HepG2 (cell line): ENCODE data around the gene CD7. TPM values are rescaled to one million over a fixed set of nuclear protein-coding genes. Genes with fewer than 3 reads are reported as not detected.

Experiments used
- DR1 ChIP-seq: sonication (generic); formaldehyde crosslinking; IDR thresholded peaks from 2 replicates; pipeline ENCODE4 v1.8.0; 2021; ENCODE audit warnings: mild to moderate bottlenecking, missing genetic modification reagents, inconsistent platforms
- FOSL1 ChIP-seq: sonication (generic); formaldehyde crosslinking; IDR thresholded peaks from 2 replicates; pipeline ENCODE4 v1.9.0; 2021; ENCODE audit warnings: missing genetic modification reagents, borderline replicate concordance
- IRF2 ChIP-seq: IDR thresholded peaks from 2 replicates; pipeline ENCODE4 v1.6.1; 2018; ENCODE audit warnings: missing genetic modification reagents, missing compliant biosample characterization
- MAFF ChIP-seq: IDR thresholded peaks from 2 replicates; pipeline ENCODE4 v1.6.1; 2011; ENCODE audit warnings: low read depth, low read length, improper control_type of control experiment
- NFIB ChIP-seq: sonication (generic); formaldehyde crosslinking; IDR thresholded peaks from 2 replicates; pipeline ENCODE4 v1.9.0; 2021; ENCODE audit warnings: missing genetic modification reagents, mild to moderate bottlenecking, borderline replicate concordance
- ZNF24 ChIP-seq: fragments of 450-650 bp; IDR thresholded peaks from 2 replicates; pipeline ENCODE4 v1.6.1; 2017; ENCODE audit warnings: antibody characterized with exemption, mild to moderate bottlenecking
- ZNF329 ChIP-seq: sonication (generic); formaldehyde crosslinking; IDR thresholded peaks from 2 replicates; pipeline ENCODE4 v1.9.0; 2021; ENCODE audit warnings: low read depth, mild to moderate bottlenecking, missing genetic modification reagents
- ZNF333 ChIP-seq: sonication (generic); formaldehyde crosslinking; IDR thresholded peaks from 2 replicates; pipeline ENCODE4 v1.4.0; 2020; ENCODE audit warnings: mild to moderate bottlenecking, missing genetic modification reagents, borderline replicate concordance
- ZNF546 ChIP-seq: sonication (generic); formaldehyde crosslinking; conservative IDR thresholded peaks from 2 replicates; pipeline ENCODE4 v1.8.1; 2023; ENCODE audit warnings: mild to moderate bottlenecking, missing genetic modification reagents
- ZNF607 ChIP-seq: sonication (generic); formaldehyde crosslinking; IDR thresholded peaks from 2 replicates; pipeline ENCODE4 v1.5.1; 2020; ENCODE audit warnings: missing genetic modification reagents, mild to moderate bottlenecking, borderline replicate concordance
- ZNF703 ChIP-seq: sonication (generic); formaldehyde crosslinking; IDR thresholded peaks from 2 replicates; pipeline ENCODE4 v1.5.1; 2020; ENCODE audit warnings: missing genetic modification reagents, mild to moderate bottlenecking, moderate library complexity, borderline replicate concordance
- ZSCAN31 ChIP-seq: sonication (generic); formaldehyde crosslinking; IDR thresholded peaks from 2 replicates; pipeline ENCODE4 v1.5.0; 2020; ENCODE audit warnings: low read depth, mild to moderate bottlenecking, missing genetic modification reagents
- ZZZ3 ChIP-seq: sonication (generic); formaldehyde crosslinking; IDR thresholded peaks from 2 replicates; pipeline ENCODE4 v1.4.0; 2020; ENCODE audit warnings: missing genetic modification reagents, mild to moderate bottlenecking, borderline replicate concordance
- polyA plus RNA-seq, 8 experiments: library from polyadenylated mRNA; depleted of rRNA in 3 of 8; stranded (reverse) in 7 of 8; unstranded in 1 of 8; fragments of >200 nt; fragmentation: Illumina TruSeq in 4 of 8; extraction: Trizol in 4 of 8; gene quantifications; 2 replicates each; pipeline versions ENCODE4 v1.2.1 to v1.2.3, GENCODE V29; 2011 to 2016; ENCODE audit warnings: low read depth in 4 of 8, missing spikeins in 1 of 8, mixed read lengths in 1 of 8; ENCODE audit not compliant: insufficient read depth in 1 of 8
- total RNA-seq, 5 experiments: library from RNA; depleted of rRNA; stranded (reverse); fragments of >200 nt; fragmentation: Illumina TruSeq; extraction: Trizol; gene quantifications; 2 replicates each; pipeline ENCODE4 v1.2.3, GENCODE V29; 2016; ENCODE audit warnings: low read depth in 1 of 5
- TF ChIP-seq, protein P1 (sequence below): sonication (generic); formaldehyde crosslinking; conservative IDR thresholded peaks from 2 replicates; pipeline ENCODE4 v1.4.0; 2020; ENCODE audit warnings: mild to moderate bottlenecking, missing genetic modification reagents, moderate library complexity
- TF ChIP-seq, protein P2 (sequence below): sonication (generic); formaldehyde crosslinking; IDR thresholded peaks from 2 replicates; pipeline ENCODE4 v1.5.0; 2020; ENCODE audit warnings: mild to moderate bottlenecking, missing genetic modification reagents
- TF ChIP-seq, protein P3 (sequence below): sonication (generic); formaldehyde crosslinking; IDR thresholded peaks from 2 replicates; pipeline ENCODE4 v1.9.0; 2022; ENCODE audit warnings: low read depth, missing genetic modification reagents

Gene CD7
- total and polyA plus RNA-seq, 2 of the 13 experiments (the other 11 are each of a cell fraction or from before 2014, with no cell fraction given), result 67.6 to 76.4 TPM

DNA sequence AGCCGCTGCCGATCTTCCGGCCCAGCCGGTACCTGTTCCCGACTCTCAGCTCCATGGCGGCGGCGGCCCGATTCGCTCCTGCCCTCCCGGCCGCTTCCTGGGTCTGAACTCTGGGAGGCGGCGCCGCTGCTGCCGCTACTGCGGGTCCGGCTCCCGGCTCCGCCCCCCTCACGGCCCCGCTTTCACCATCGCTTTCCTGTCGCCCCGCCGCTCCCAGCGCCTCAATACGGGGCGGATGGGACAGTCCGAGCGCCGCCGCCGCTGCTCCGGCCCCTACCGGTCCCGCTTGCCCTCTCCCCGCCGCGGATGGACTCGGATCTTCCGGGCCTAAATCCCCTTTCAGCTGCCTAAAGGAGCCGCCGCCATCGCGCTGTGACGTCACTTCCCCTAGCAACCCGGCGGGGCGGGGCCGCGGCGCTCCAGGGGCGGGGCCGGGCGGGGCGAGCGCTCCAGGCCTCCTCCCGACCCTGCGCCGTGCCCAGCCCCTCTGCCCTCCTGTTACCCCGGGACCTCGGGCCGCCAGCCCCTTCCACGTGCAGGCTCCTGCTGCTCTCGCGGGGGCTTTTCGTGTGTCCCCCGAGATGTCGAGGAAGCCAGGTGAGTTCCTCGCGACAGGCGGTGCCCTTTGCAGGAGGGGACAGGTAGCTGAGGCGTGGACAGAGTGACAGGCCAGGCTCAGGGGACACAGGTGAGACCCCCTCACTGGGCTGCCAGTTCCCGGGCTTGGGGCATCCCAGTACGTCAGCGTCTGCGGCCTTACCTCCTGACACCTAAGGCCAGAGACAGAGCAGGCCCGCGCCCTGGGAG lies 43.9 kb downstream of the CD7 start, which contains the start of gene CSNK1D (continued):
- TF ChIP-seq ZNF546 (peak; percentile 93), ZNF329 (peak; percentile 86; the same call in 1 of the 2 replicates), NFIB (CRISPR knock-in tag) (0 out of 2 replicates have a peak, but pooled peaks have one; percentile 57), ZNF703 (CRISPR knock-in tag) (peak; percentile 93), IRF2 (peak; percentile 64; the same call in 1 of the 2 replicates), ZNF607 (peak; percentile 80), ZZZ3 (CRISPR knock-in tag) (peak; percentile 100), DR1 (CRISPR knock-in tag) (peak; percentile 100), ZNF24 (no peak), MAFF (no peak), FOSL1 (CRISPR knock-in tag) (no peak), ZNF333 (no peak; the same call in 1 of the 2 replicates), ZSCAN31 (CRISPR knock-in tag) (peak; percentile 92)
- TF ChIP-seq, protein P1, sequence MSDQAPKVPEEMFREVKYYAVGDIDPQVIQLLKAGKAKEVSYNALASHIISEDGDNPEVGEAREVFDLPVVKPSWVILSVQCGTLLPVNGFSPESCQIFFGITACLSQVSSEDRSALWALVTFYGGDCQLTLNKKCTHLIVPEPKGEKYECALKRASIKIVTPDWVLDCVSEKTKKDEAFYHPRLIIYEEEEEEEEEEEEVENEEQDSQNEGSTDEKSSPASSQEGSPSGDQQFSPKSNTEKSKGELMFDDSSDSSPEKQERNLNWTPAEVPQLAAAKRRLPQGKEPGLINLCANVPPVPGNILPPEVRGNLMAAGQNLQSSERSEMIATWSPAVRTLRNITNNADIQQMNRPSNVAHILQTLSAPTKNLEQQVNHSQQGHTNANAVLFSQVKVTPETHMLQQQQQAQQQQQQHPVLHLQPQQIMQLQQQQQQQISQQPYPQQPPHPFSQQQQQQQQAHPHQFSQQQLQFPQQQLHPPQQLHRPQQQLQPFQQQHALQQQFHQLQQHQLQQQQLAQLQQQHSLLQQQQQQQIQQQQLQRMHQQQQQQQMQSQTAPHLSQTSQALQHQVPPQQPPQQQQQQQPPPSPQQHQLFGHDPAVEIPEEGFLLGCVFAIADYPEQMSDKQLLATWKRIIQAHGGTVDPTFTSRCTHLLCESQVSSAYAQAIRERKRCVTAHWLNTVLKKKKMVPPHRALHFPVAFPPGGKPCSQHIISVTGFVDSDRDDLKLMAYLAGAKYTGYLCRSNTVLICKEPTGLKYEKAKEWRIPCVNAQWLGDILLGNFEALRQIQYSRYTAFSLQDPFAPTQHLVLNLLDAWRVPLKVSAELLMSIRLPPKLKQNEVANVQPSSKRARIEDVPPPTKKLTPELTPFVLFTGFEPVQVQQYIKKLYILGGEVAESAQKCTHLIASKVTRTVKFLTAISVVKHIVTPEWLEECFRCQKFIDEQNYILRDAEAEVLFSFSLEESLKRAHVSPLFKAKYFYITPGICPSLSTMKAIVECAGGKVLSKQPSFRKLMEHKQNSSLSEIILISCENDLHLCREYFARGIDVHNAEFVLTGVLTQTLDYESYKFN, result peak; percentile 73
- TF ChIP-seq, protein P2, sequence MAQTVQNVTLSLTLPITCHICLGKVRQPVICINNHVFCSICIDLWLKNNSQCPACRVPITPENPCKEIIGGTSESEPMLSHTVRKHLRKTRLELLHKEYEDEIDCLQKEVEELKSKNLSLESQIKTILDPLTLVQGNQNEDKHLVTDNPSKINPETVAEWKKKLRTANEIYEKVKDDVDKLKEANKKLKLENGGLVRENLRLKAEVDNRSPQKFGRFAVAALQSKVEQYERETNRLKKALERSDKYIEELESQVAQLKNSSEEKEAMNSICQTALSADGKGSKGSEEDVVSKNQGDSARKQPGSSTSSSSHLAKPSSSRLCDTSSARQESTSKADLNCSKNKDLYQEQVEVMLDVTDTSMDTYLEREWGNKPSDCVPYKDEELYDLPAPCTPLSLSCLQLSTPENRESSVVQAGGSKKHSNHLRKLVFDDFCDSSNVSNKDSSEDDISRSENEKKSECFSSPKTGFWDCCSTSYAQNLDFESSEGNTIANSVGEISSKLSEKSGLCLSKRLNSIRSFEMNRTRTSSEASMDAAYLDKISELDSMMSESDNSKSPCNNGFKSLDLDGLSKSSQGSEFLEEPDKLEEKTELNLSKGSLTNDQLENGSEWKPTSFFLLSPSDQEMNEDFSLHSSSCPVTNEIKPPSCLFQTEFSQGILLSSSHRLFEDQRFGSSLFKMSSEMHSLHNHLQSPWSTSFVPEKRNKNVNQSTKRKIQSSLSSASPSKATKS, result peak; percentile 94; the same call in 1 of the 2 replicates
- TF ChIP-seq, protein P3, sequence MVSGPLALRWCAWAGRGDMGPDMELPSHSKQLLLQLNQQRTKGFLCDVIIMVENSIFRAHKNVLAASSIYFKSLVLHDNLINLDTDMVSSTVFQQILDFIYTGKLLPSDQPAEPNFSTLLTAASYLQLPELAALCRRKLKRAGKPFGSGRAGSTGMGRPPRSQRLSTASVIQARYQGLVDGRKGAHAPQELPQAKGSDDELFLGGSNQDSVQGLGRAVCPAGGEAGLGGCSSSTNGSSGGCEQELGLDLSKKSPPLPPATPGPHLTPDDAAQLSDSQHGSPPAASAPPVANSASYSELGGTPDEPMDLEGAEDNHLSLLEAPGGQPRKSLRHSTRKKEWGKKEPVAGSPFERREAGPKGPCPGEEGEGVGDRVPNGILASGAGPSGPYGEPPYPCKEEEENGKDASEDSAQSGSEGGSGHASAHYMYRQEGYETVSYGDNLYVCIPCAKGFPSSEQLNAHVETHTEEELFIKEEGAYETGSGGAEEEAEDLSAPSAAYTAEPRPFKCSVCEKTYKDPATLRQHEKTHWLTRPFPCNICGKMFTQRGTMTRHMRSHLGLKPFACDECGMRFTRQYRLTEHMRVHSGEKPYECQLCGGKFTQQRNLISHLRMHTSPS (CRISPR knock-in tag), result peak; percentile 54; the same call in 1 of the 2 replicates
